ENCODE results near the gene GMEB2.

The GMEB2 gene

DNA sequence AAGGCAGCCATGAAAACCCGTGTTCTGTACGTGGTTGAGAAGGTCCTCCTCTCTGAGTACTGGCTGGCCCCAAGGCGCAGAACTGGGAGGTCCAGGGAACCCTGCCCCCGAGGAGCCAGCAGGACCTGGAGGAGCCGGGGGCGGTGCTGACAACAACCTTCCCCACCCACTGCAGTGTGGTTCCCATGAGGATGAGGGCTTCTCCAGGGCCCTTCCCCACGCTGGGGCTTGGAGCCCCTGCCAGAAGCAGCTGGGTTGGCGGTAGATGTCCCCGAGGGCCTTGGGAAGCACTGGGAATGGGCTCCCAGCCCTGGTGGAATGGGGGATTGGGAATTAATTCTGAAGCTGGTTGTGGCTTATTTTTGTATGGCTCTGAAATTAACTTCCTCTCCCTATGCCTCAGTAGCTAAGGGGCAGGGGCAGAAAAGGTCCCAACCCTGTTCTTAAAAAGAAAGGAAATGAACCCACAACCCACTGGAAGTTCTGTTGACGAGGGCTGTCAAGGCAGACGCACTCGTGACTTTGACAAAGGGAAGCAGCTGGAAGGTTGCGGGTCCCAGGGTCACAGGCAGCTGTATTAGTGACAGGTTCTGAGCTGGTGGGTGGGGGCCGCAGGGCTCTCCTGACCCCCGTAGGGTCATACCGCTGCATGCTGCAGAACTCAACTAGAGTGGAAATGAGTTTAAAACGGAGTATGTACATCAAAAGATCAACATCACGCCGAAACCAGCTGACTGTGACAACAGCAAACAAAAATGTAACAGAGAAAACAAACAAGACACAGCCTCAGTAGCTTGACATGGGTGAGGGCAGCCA is 38.9 kb downstream of the GMEB2 start:
- TF ChIP-seq, protein P1, sequence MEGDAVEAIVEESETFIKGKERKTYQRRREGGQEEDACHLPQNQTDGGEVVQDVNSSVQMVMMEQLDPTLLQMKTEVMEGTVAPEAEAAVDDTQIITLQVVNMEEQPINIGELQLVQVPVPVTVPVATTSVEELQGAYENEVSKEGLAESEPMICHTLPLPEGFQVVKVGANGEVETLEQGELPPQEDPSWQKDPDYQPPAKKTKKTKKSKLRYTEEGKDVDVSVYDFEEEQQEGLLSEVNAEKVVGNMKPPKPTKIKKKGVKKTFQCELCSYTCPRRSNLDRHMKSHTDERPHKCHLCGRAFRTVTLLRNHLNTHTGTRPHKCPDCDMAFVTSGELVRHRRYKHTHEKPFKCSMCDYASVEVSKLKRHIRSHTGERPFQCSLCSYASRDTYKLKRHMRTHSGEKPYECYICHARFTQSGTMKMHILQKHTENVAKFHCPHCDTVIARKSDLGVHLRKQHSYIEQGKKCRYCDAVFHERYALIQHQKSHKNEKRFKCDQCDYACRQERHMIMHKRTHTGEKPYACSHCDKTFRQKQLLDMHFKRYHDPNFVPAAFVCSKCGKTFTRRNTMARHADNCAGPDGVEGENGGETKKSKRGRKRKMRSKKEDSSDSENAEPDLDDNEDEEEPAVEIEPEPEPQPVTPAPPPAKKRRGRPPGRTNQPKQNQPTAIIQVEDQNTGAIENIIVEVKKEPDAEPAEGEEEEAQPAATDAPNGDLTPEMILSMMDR (IDR thresholded peaks at IDR 0.05; ENCODE audit: extremely low read depth, insufficient read depth, missing control alignments), result no peak
- no peak for DNase-seq (ENCODE audit: low spot score)
- in situ Hi-C loops (cut with MboI; ENCODE audit: low pct_unique_long_range_greater_than_20kb, low sequenced_read_pairs, unreplicated experiment), result no loop called here

DNA sequence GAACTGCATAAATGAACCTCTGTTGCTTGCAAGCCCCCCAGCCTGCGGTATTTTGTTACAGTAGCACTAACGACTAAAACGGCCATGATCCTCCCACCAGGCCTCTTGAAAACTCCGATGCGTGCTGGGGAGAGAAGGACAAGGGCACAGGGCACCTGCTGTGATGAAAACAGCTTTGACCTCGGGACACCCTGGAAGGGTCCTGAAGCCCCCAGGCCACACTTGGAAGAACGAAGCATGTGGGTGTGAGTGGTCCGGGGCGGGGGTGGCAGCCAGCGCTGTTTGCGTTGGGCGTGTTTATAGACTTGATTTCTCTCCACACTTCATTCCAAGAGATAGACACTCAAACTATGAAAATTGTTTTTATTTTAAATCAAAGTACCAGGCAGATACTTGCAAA is 39.6 kb downstream of the GMEB2 start:
- TF ChIP-seq, protein P1 (IDR thresholded peaks at IDR 0.05; ENCODE audit: extremely low read depth, insufficient read depth, missing control alignments), result no peak
- in situ Hi-C loops (cut with MboI; ENCODE audit: low pct_unique_long_range_greater_than_20kb, low sequenced_read_pairs, unreplicated experiment), result no loop called here
- no peak for DNase-seq (ENCODE audit: low spot score)

DNA sequence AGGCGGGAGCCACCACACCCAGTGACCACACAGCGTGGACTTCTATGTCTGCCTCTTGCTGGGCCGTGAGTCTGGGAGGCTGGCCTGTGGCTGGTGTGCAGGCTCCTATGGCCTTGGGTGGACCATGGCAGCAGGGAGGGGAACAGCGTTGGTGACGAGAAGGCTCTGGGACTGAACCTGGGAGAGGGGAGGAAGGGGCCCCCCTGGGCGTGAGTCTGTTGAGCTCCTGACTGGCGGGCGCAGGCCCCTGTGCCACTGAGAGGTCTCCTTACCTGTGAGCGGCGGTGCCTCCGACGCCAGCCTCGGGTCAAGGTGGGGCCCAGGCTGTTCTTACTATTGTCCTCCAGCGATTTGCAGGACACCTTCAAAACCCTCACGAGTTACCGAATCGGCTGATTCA is 40.1 kb downstream of the GMEB2 start:
- TF ChIP-seq, protein P1 (IDR thresholded peaks at IDR 0.05; ENCODE audit: extremely low read depth, insufficient read depth, missing control alignments), result no peak
- in situ Hi-C loops (cut with MboI; ENCODE audit: low pct_unique_long_range_greater_than_20kb, low sequenced_read_pairs, unreplicated experiment), result no loop called here
- no peak for DNase-seq (ENCODE audit: low spot score)

DNA sequence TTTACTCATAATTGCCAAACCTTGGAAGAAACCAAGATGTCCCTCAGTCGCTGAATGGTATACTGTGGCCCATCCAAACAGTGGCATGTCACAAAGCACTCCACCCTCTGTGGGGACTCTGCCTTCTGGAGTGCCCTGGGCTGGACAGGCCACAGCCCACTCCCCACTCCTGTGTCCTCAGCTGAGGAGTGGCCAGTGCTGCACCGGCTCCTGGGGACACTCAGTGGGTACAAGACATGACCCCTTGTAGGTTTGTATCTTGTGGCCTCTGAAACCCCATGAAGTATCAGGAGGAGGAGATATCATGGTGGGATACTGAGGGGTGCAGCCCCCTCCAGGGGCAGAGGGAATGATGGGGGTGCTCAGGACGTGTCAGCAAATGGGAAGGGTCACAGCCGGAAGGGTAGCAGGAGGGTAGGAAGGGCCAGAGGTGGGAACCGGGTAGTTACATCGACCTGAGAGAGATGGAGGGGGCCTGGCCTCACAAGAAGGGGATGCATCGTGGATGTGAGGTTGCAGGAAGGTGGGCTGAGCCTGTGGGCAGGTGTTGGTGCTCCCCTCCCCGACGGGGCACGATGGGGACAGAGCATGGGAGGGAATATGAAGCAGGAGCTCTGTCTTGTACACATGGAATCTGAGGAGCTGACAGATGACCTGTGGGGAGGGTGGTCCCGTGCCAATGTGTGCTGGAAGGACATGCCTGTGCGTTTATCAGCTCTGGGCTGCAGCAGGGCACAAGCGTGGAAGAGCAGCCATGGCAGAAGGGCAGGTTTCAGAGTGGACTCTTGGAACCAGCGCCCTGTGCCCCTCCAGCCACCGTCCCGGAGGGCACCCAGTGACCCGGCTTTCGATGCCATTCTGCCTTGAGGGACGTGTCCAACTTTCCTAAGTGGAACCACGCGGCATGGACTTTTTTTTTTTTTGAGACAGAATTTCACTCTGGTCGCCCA is 41.0 kb downstream of the GMEB2 start:
- TF ChIP-seq, protein P1 (IDR thresholded peaks at IDR 0.05; ENCODE audit: extremely low read depth, insufficient read depth, missing control alignments), result no peak
- in situ Hi-C loops (cut with MboI; ENCODE audit: low pct_unique_long_range_greater_than_20kb, low sequenced_read_pairs, unreplicated experiment), result no loop called here
- no peak for DNase-seq (ENCODE audit: low spot score)

DNA sequence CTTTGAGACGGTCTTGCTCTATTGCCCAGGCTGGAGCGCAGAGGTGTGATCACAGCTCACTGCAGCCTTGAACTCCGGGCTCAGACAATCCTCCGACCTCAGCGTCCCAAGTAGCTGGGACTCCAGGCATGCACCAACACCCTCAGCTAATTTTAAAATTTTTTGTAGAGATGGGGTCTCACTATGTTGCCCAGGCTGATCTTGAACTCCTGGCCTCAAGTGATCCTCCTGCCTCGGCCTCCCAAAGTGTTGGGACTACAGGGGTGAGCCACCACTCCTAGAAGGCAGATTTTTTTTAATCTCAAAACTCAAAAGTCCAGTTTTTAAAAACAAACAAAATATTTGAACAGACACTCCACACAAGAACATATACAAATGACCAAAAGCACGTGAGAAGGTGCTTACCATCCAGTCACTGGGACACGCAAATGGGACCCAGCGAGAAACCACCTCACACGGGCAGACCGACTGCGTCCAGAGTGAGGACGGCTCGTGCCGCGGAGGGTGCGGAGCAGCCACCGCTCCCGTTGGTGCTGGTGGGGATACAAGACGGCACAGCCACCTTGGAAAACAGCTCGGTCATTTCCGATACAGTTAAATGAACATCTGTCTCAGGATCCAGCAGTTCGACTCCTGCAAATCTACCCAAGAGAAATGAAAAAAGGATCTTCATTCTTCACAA is 44.4 kb downstream of the GMEB2 start:
- DNase-seq (ENCODE audit: low spot score), result no peak
- TF ChIP-seq, protein P1 (IDR thresholded peaks at IDR 0.05; ENCODE audit: extremely low read depth, insufficient read depth, missing control alignments), result no peak
- in situ Hi-C loops (cut with MboI; ENCODE audit: low pct_unique_long_range_greater_than_20kb, low sequenced_read_pairs, unreplicated experiment), result no loop called here

DNA sequence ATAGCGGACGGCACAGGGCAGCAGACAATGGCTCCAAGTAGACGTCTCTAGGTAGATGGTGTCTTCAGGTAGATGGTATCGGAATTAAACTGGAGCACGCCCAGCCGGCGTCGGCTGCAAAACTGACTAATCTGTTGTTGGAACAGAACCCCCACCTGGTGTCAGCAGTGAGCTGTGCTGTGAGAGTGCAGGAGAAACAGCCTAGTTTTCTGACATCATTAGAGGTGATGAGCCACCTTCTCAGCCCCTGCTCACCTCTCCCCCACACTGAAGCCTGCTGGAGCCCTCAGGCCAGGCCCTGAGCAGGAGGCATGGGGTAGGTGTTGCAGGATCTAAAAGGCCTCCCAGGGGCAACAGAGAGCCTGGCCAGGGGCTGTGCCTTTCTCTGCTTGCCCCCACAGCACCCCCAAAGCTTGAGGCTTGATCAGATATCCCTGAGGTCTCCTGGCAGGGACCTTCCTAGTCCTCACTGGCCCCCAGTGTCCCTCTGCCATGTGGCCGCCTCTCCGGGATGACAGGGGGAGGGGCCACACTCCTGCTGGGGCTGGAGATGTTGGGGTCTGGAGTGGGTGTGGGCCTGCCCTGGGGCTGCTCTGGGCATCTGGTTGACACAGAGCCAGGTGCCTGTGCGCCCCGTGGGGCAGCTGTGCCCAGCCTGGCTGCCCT is 46.0 kb downstream of the GMEB2 start:
- TF ChIP-seq, protein P1 (IDR thresholded peaks at IDR 0.05; ENCODE audit: extremely low read depth, insufficient read depth, missing control alignments), result peak; percentile 72
- in situ Hi-C loops (cut with MboI; ENCODE audit: low pct_unique_long_range_greater_than_20kb, low sequenced_read_pairs, unreplicated experiment), result no loop called here
- peak; percentile 83 for DNase-seq (ENCODE audit: low spot score)

Data from GM13977 (cell line).